Stimulated activated CD4-positive, alpha-beta T cell treated with anti-CD3 and anti-CD28 coated beads, Interleukin-4, amount 100 ng/mL, for 24 hours (primary cell): ENCODE data around the gene CEBPZ.

Experiments
- DNase-seq: peaks from one replicate; pipeline ENCODE4 v3.0.0-alpha.2; 2020

Gene CEBPZ

DNA sequence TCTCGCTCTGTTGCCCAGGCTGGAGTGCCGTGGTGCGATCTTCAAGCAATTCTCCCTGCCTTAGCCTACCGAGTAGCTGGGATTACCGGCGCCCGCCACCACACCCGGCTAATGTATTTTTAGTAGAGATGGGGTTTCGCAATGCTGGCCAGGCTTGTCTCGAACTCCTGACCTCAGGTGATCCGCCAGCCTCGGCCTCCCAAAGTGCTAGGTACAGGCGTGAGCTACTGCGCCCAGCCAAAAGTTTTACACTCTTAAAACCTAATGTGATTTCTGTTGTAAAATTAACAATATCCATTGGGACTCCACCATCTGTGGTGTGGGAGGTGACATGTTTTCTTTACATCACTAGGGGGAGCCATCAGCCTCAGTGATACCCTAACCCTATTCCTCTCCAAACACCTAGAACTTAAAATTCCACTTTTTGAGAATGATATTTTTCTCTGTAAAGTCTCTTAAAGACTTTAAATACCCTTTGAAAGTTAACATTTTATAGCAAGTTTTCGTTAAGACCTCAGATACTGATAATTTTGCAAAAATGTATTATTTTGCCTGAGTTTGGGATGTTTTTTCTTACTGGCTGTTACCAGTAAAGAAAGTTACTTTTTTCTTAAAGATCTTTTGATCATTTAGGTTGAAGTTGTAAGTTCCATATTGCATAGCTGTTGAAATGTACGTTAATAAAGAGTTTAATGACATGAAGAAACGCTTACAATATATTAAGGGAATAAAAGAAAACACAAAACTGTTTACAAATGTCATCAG, 63.0 kb downstream of the CEBPZ start:
- peak; percentile 41 for DNase-seq

DNA sequence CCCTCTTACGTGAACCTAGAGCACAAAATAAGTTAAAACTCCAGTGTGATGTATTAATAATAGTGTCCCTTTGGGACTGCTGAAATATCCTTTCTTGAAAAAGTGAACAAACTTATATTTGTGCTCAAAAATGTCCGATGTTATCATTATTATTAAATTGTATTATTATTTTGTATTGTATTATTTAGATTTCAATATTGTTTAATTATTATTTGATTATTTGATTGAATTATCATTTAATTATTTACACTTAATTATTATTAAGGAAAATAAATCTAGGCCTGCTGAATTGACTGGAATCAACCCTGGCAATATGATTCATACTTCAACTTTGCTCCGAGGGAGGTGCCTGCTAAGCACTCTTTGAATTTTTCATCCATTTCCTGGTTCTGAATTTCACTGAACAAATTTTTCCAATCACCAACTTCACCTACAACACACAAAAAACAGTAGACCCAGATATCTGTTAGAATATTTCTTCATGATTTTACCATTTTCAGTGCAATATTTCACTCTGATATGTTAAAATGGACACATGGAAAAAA, 63.7 kb downstream of the CEBPZ start:
- DNase-seq = no peak

DNA sequence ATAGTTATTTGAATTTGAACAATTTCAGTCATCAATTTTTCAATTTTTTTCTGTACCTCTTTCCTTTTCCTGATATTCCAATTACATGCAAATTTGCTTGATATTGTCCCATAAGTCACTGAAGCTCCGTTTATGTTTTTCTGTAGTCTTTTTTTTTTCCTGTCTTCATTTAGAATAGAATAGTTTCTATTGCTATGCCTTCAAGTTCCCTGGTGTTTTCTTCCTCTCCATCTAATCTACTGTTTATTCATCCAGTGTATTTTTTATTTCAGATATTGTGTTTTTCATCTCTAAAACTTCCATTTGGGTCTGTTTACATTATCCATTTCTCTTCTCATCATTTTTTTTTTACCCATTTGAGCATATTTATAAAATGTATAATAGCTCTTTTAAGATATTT, 66.6 kb downstream of the CEBPZ start:
- DNase-seq = no peak

DNA sequence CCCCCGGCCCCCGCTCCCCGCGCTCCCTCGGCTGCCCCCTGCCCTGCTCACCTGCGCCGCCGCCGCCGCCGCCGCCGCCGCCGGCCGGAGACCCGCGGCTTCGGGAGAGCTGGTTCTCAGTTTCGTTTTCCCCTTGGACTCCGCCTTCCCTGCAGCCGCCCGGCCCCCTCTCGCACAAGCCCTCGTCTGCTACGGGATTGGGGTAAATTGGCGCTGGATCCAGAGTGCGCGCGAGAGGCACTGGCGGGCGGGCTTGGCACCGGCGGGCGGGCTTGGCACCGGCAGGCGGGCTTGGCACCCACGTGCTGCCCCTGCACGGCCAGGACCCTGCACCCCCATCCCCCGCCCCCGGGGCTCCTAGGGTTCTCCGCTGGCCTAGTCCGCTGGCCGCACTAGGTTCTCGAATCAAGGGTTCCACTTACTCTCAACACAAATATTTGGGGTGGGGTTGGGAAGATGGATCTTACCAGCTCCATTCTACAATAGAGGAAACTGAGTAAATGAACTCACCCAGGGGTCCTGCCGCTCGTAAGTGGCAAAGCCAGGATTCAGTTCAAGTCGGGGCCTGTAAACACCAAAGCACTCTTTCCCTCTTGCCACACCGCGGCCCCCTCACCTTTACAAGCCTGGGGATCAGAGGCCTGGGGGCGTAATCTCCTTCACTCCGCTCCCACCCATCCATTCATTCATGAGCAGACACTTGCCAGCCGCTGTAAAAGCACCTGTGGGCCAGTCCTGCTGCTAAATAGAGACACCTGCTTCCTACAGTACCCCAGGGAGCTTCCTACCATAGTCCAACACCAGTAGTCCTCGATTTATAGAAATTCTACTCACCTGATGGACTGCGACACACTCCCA, 74.3 kb downstream of the CEBPZ start, which contains the start of gene EIF2AK2:
TSS of gene EIF2AK2 (minus strand) at position 124 of the 858 bp plus-strand sequence. CDS start 9,174 bp downstream, outside the sequence.
- peak; percentile 79 for DNase-seq

DNA sequence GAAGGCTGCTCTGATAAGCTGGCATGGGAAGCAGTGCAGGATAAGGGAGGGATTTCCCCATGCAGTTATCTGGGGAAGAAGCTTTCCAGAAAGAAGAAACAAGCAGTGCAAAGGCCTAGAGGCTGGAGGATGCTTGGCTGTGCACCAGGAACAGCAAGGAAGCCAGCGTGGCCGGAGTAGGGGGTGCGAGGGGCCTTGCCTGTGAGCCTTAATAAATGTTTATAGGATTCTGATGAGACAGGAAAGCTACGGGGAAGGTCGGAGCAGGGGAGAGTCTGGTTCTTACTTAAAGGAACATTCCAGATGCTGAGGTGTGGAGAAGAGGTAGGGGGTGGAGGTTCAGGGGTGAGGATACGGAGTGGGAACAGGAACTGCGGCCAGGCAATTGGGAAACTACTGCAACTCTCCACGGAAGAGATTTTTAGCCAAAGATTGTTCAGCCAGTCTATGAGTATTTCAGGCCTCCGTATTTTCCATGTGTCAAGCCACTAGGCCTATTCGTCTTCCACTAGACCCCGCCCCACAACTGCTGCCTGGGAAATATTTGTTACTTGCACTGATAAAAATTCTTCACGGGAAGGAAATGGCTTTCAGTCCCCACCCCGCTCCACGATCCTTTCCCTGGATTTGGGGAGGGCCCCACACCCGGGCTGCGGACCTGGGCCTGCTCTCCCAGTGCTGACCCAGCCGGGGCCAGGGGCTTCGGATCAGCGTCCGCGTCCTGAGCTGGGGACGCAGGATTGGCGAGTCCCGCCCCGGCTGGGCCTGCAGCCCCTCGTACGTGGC, 75.1 kb downstream of the CEBPZ start:
- DNase-seq = peak; percentile 38

DNA sequence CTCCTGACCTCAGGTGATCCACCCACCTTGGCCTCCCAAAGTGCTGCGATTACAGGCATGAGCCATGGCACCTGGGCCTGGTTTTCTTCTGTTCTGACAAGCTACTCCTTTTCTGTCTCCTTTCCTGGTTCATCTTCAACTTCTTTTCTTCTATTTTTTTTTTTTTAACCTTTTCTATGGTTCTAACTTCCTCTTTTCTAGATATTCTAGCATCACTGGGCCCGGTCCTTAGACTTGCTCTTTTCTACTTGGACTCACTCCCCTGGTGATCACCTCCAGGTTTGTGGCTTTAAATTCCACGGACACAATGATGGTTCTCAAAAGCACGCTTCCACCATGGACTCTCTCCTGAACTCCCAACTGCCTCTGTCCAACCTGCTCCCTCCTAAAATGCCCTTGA, 76.6 kb downstream of the CEBPZ start:
- DNase-seq = no peak

DNA sequence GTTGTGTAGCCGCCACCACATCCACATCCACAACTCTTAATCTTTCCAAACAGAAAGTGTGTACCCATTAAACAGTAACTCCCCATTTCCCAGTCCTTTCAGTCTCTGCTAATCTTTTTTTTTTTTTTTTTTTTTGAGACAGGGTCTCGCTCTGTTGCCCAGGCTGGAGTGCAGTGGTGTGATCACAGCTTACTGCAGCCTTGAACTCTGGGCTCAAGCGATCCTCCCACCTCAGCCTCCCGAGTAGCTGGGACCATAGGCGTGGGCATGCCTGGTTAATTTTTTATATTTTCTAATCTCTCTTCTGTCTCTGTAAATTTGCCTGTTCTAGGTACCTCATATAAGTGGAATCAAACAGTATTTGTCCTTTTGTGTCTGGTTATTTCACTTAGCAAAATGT, 78.2 kb downstream of the CEBPZ start:
- DNase-seq = no peak
